VCaP (cell line): ENCODE data around the gene BMAL1.
"Not testable (repeated sequence)": the region's sequence is repeated elsewhere in the genome, so short reads cannot be mapped to it uniquely, and the experiment has no call there.

Experiments
- H3K27ac ChIP-seq: fragments of 450-650 bp; 2 replicates; pipeline ENCODE4 v1.5.1; 2017
- CTCF ChIP-seq: fragments of 450-650 bp; conservative IDR thresholded peaks from 2 replicates; pipeline ENCODE4 v1.5.1; 2017; ENCODE audit warnings: mild to moderate bottlenecking, moderate library complexity

BMAL1 gene

GRCh38 chr11:13252438-13252837, 25.2 kb upstream of the BMAL1 start:
- TF ChIP-seq CTCF = no peak
- no peak overlapping the region for H3K27ac ChIP-seq

GRCh38 chr11:13256216-13256615, 21.4 kb upstream of the BMAL1 start:
- H3K27ac ChIP-seq = no peak overlapping the region
- no peak for TF ChIP-seq CTCF

- H3K27ac ChIP-seq = not testable (repeated sequence)
Measured at GRCh38 chr11:13258061-13258460, 19.5 kb upstream of the BMAL1 start.

- TF ChIP-seq CTCF = no peak
- H3K27ac ChIP-seq = no peak overlapping the region
Measured at GRCh38 chr11:13258855-13259254, 18.7 kb upstream of the BMAL1 start.

- no peak overlapping the region for H3K27ac ChIP-seq
- no peak for TF ChIP-seq CTCF
Measured at GRCh38 chr11:13259374-13259773, 18.2 kb upstream of the BMAL1 start.

GRCh38 chr11:13260201-13260962, 17.2 kb upstream of the BMAL1 start:
- no peak overlapping the region for H3K27ac ChIP-seq
- no peak for TF ChIP-seq CTCF

GRCh38 chr11:13260963-13261588, 16.5 kb upstream of the BMAL1 start:
- no peak overlapping the region for H3K27ac ChIP-seq
- TF ChIP-seq CTCF = no peak

GRCh38 chr11:13261591-13262061, 16.0 kb upstream of the BMAL1 start:
- TF ChIP-seq CTCF = no peak
- no peak overlapping the region for H3K27ac ChIP-seq
